Prostate gland (tissue), 2 donors: ENCODE measurements around the gene DPYSL5.

Experiments
- POLR2AphosphoS5 ChIP-seq: sonication (generic); formaldehyde crosslinking; IDR thresholded peaks from one replicate; pipeline ENCODE4 v1.6.1; 2017; ENCODE audit warnings: antibody characterized with exemption
- TF ChIP-seq, protein P1 (sequence below), 4 experiments: fragments of 200-600 bp in 2 of 4; fragments of 450-650 bp in 2 of 4; sonication (generic) in 2 of 4; IDR thresholded peaks; 1 replicate in 3 of 4; 2 replicates in 1 of 4; pipeline ENCODE4 v1.5.1; 2016 to 2019; ENCODE audit warnings: antibody characterized with exemption in 4 of 4, mild to moderate bottlenecking in 2 of 4, moderate library complexity in 2 of 4

DNA sequence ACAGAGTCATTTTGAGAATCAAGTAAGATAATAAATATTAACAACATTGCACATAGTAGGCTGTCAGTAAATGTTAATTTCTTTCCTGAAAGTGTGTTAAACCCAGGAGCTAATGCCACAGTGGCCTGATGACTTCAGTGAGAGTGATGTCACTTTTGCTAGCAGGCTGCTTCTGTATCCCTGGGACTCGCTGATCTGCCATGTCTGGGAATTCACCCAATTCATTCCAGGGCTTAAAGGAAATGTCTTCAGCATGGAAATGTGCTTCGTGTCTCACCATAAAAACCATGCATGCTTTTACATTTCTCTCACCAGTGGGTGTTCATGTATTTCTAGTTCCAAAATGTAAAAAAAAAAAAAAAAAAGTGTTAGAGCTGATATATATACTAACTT, 65.7 kb downstream of the DPYSL5 start:
- TF ChIP-seq, protein P1, sequence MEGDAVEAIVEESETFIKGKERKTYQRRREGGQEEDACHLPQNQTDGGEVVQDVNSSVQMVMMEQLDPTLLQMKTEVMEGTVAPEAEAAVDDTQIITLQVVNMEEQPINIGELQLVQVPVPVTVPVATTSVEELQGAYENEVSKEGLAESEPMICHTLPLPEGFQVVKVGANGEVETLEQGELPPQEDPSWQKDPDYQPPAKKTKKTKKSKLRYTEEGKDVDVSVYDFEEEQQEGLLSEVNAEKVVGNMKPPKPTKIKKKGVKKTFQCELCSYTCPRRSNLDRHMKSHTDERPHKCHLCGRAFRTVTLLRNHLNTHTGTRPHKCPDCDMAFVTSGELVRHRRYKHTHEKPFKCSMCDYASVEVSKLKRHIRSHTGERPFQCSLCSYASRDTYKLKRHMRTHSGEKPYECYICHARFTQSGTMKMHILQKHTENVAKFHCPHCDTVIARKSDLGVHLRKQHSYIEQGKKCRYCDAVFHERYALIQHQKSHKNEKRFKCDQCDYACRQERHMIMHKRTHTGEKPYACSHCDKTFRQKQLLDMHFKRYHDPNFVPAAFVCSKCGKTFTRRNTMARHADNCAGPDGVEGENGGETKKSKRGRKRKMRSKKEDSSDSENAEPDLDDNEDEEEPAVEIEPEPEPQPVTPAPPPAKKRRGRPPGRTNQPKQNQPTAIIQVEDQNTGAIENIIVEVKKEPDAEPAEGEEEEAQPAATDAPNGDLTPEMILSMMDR (IDR thresholded peaks at IDR 0.05) = no peak
- TF ChIP-seq POLR2AphosphoS5 = no peak
